Mesenchymal stem cell (in vitro differentiated cells and primary cell): ENCODE measurements around the gene ILRUN.
A peak's percentile ranks its signal among the peaks of the same experiment; 100 is the strongest.

Experiments
- DNase-seq: peaks from one replicate; pipeline ENCODE4 v3.0.0-alpha.2; 2013
- H2AFZ ChIP-seq: one replicate; pipeline ENCODE4 v1.6.1; 2013; ENCODE audit warnings: low read depth, mild to moderate bottlenecking, control low read depth, inconsistent platforms, low read length, moderate library complexity
- H2AK5ac ChIP-seq: 2 replicates; pipeline ENCODE4 v1.6.1; 2013; ENCODE audit warnings: low read length, moderate library complexity, mild to moderate bottlenecking, inconsistent platforms; ENCODE audit not compliant: severe bottlenecking
- H2BK120ac ChIP-seq: one replicate; pipeline ENCODE4 v1.6.1; 2013; ENCODE audit warnings: low read depth, mild to moderate bottlenecking, inconsistent platforms, low read length, moderate library complexity
- H2BK12ac ChIP-seq, 2 experiments: one replicate each; pipeline ENCODE4 v1.6.1; 2013; ENCODE audit warnings: inconsistent platforms in 2 of 2, low read length in 2 of 2, mild to moderate bottlenecking in 2 of 2, moderate library complexity in 2 of 2, control low read depth in 1 of 2
- H2BK15ac ChIP-seq: one replicate; pipeline ENCODE4 v1.6.1; 2013; ENCODE audit warnings: mild to moderate bottlenecking, low read depth, inconsistent platforms; ENCODE audit not compliant: poor library complexity, severe bottlenecking
- H2BK5ac ChIP-seq: 2 replicates; pipeline ENCODE4 v1.6.1; 2013; ENCODE audit warnings: low read depth, mild to moderate bottlenecking, low read length, control low read depth, inconsistent platforms; ENCODE audit not compliant: poor library complexity, severe bottlenecking
- H3K14ac ChIP-seq, 2 experiments: one replicate each; pipeline ENCODE4 v1.6.1; 2013; ENCODE audit warnings: inconsistent platforms in 2 of 2, low read length in 2 of 2, control low read depth in 1 of 2, mild to moderate bottlenecking in 1 of 2, moderate library complexity in 1 of 2
- H3K18ac ChIP-seq, 2 experiments: one replicate each; pipeline ENCODE4 v1.6.1; 2013; ENCODE audit warnings: inconsistent platforms in 2 of 2, low read length in 2 of 2, control low read depth in 1 of 2, low read depth in 1 of 2, mild to moderate bottlenecking in 1 of 2
- H3K23ac ChIP-seq, 2 experiments: one replicate each; pipeline ENCODE4 v1.6.1; 2013; ENCODE audit warnings: inconsistent platforms in 2 of 2, low read length in 2 of 2, mild to moderate bottlenecking in 2 of 2, moderate library complexity in 2 of 2, control low read depth in 1 of 2
- H3K27ac ChIP-seq: 2 replicates; pipeline ENCODE4 v1.5.1; 2013; ENCODE audit warnings: mild to moderate bottlenecking, moderate library complexity, low read length, control low read depth, inconsistent platforms; ENCODE audit not compliant: poor library complexity, severe bottlenecking
- H3K27me3 ChIP-seq, 2 experiments: 2 replicates each; pipeline versions ENCODE4 v1.6.1 to v1.7.0; 2013; ENCODE audit warnings: low read length in 2 of 2, mild to moderate bottlenecking in 2 of 2, moderate library complexity in 2 of 2, control low read depth in 1 of 2, inconsistent platforms in 1 of 2; ENCODE audit not compliant: control insufficient read depth in 1 of 2, insufficient read depth in 1 of 2
- H3K36me3 ChIP-seq, 2 experiments: 2 replicates each; pipeline versions ENCODE4 v1.6.1 to v1.7.0; 2013; ENCODE audit warnings: low read length in 2 of 2, control low read depth in 1 of 2, inconsistent platforms in 1 of 2, low read depth in 1 of 2, mild to moderate bottlenecking in 1 of 2; ENCODE audit not compliant: insufficient read depth in 2 of 2, control insufficient read depth in 1 of 2
- H3K4ac ChIP-seq, 2 experiments: one replicate each; pipeline ENCODE4 v1.6.1; 2013; ENCODE audit warnings: inconsistent platforms in 2 of 2, low read length in 2 of 2, mild to moderate bottlenecking in 2 of 2, moderate library complexity in 2 of 2, control low read depth in 1 of 2, low read depth in 1 of 2
- H3K4me1 ChIP-seq: 2 replicates; pipeline ENCODE4 v1.6.1; 2013; ENCODE audit warnings: low read depth, low read length, control low read depth; ENCODE audit not compliant: control insufficient read depth, insufficient read depth
- H3K4me2 ChIP-seq: 2 replicates; pipeline ENCODE4 v1.6.1; 2013; ENCODE audit warnings: low read length, mild to moderate bottlenecking, inconsistent platforms; ENCODE audit not compliant: poor library complexity, severe bottlenecking
- H3K4me3 ChIP-seq, 2 experiments: 2 replicates each; pipeline versions ENCODE4 v1.5.1 to v1.7.0; 2013; ENCODE audit warnings: low read length in 2 of 2, mild to moderate bottlenecking in 2 of 2, control low read depth in 1 of 2, low read depth in 1 of 2; ENCODE audit not compliant: insufficient read depth in 1 of 2
- H3K79me1 ChIP-seq: replicated peaks from 2 replicates; pipeline ENCODE4 v1.6.1; 2013; ENCODE audit warnings: mild to moderate bottlenecking, control low read depth, low read length, inconsistent platforms; ENCODE audit not compliant: poor library complexity, severe bottlenecking
- H3K9ac ChIP-seq: 2 replicates; pipeline ENCODE4 v1.7.0; 2013; ENCODE audit warnings: mild to moderate bottlenecking, low read length, moderate library complexity
- H3K9me3 ChIP-seq: 2 replicates; pipeline ENCODE4 v1.7.0; 2013; ENCODE audit warnings: mild to moderate bottlenecking, low read length; ENCODE audit not compliant: control insufficient read depth
- H4K8ac ChIP-seq: one replicate; pipeline ENCODE4 v1.6.1; 2013; ENCODE audit warnings: inconsistent platforms, mild to moderate bottlenecking, low read length, moderate library complexity
- H4K91ac ChIP-seq: one replicate; pipeline ENCODE4 v1.6.1; 2013; ENCODE audit warnings: mild to moderate bottlenecking, low read length, inconsistent platforms
- WGBS: methylation state at CpG from one replicate; pipeline ENCODE4 v1.1.7; 2013; ENCODE audit warnings: mixed read lengths; 5-methylcytosine and 5-hydroxymethylcytosine counted together

Gene ILRUN

DNA sequence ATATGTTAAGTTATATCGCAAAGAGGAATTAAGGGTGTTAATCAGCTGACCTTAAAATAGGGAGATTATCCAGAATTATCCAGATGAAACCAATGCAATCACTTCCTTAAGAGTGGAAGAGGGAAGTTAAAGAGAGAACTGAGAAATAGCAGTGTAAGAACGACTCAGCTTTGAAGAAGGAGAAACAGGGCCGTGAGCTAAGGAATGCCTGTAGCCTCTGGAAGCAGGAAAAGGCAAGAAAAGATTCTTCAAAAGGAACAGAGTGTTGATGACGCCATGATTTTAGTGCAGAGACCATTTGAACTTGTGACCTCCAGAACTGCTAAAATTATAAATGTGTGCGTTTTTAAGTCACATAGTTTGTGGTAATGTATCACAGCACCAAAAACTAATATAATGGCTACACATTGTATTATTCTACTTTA is 32.7 kb downstream of the ILRUN start:
- Histone ChIP-seq H2BK15ac (no peak overlapping the region), H2BK120ac (no peak overlapping the region), H3K14ac (no peak overlapping the region), H4K8ac (no peak overlapping the region), H3K4me1 (peaks cover 6% of the 10 kb centered on the region), H3K4ac (peak overlapping the region in 1 of 2 experiments; percentile 86), H3K36me3 (no peaks in the 10 kb centered on the region), H3K23ac (no peak overlapping the region), H2BK5ac (peak overlapping the region; percentile 61), H3K9me3 (no peaks in the 10 kb centered on the region), H3K4me3 (no peak overlapping the region), H3K79me1 (peaks cover 19% of the 10 kb centered on the region), H2AFZ (no peak overlapping the region), H2AK5ac (no peak overlapping the region), H3K27ac (peak overlapping the region; percentile 28), H2BK12ac (peak overlapping the region in 1 of 2 experiments; percentile 54), H3K27me3 (no peaks in the 10 kb centered on the region), H4K91ac (no peak overlapping the region), H3K18ac (peak overlapping the region in 1 of 2 experiments; percentile 40), H3K4me2 (no peak overlapping the region), H3K9ac (no peak overlapping the region)
- peak; percentile 54 for DNase-seq
- 30% methylated on average over 3 of the region's 5 CpGs for WGBS

DNA sequence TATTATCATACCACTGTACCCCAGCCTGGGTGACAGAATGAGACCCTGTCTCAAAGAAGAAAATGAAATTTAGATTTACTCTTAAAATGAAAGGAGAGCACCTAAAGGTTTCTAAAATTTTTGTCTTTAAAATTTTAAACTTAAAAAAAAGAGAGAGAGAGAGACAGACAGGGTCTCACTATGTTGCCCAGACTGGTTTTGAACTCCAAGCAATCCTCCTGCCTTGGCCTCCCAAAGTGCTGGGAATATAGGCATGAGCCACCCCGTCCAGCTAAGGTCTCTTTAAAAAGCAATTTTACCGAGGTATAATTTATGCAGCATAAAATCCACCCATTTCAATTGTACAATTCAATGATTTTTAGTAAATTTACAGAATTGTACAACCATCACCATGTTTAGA is 33.2 kb downstream of the ILRUN start:
- no peak overlapping the region for H4K8ac ChIP-seq
- no peak overlapping the region for H3K27ac ChIP-seq
- H3K79me1 ChIP-seq = peaks cover 17% of the 10 kb centered on the region
- H3K4me1 ChIP-seq = peaks cover 6% of the 10 kb centered on the region
- no peak overlapping the region for H2BK15ac ChIP-seq
- peak overlapping the region in 1 of 2 experiments; percentile 38 for H2BK12ac ChIP-seq
- WGBS = 92% methylated on average over 2 of the region's 2 CpGs
- no peak overlapping the region for H2AFZ ChIP-seq
- H3K36me3 ChIP-seq = no peaks in the 10 kb centered on the region
- no peak overlapping the region for H3K14ac ChIP-seq
- H3K4ac ChIP-seq = no peak overlapping the region
- H3K4me3 ChIP-seq = no peak overlapping the region
- H3K9ac ChIP-seq = no peak overlapping the region
- no peaks in the 10 kb centered on the region for H3K27me3 ChIP-seq
- H2AK5ac ChIP-seq = no peak overlapping the region
- no peak for DNase-seq
- H3K18ac ChIP-seq = peak overlapping the region in 1 of 2 experiments; percentile 48
- no peak overlapping the region for H2BK5ac ChIP-seq
- no peak overlapping the region for H3K4me2 ChIP-seq
- H4K91ac ChIP-seq = no peak overlapping the region
- no peak overlapping the region for H3K23ac ChIP-seq
- no peak overlapping the region for H2BK120ac ChIP-seq
- no peaks in the 10 kb centered on the region for H3K9me3 ChIP-seq

DNA sequence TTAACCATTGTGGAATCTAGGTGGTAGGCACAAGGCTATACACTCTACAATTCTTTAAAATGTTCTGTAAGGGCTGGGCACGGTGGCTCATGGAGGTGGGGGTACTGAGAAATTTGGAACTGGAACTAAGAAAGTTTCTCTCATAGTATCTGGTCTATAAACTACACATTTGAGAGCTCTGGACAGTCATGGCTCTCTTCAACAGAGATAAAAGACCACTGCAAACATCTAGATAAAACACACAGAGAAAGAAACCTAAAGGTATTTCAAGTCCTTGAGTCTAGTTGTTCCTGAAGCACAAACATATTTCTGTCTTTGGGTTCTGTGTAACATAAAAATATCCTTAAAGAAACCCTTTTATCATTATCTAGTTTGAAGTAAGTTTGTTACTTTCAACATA is 35.2 kb downstream of the ILRUN start:
- no peak overlapping the region for H3K14ac ChIP-seq
- H3K4ac ChIP-seq = no peak overlapping the region
- H3K9ac ChIP-seq = no peak overlapping the region
- H2BK15ac ChIP-seq = no peak overlapping the region
- no peak overlapping the region for H4K8ac ChIP-seq
- H2BK5ac ChIP-seq = no peak overlapping the region
- no peaks in the 10 kb centered on the region for H3K9me3 ChIP-seq
- no peaks in the 10 kb centered on the region for H3K36me3 ChIP-seq
- WGBS = no CpG with 5 or more reads among the region's 1 CpG
- no peak overlapping the region for H4K91ac ChIP-seq
- H2AK5ac ChIP-seq = no peak overlapping the region
- no peak overlapping the region for H3K18ac ChIP-seq
- H3K27me3 ChIP-seq = no peaks in the 10 kb centered on the region
- no peak overlapping the region for H3K23ac ChIP-seq
- peaks cover 17% of the 10 kb centered on the region for H3K79me1 ChIP-seq
- H3K4me2 ChIP-seq = no peak overlapping the region
- no peak overlapping the region for H2BK120ac ChIP-seq
- no peak overlapping the region for H3K4me3 ChIP-seq
- H2AFZ ChIP-seq = no peak overlapping the region
- no peak overlapping the region for H3K27ac ChIP-seq
- no peak for DNase-seq
- H2BK12ac ChIP-seq = no peak overlapping the region
- peaks cover 9% of the 10 kb centered on the region for H3K4me1 ChIP-seq

DNA sequence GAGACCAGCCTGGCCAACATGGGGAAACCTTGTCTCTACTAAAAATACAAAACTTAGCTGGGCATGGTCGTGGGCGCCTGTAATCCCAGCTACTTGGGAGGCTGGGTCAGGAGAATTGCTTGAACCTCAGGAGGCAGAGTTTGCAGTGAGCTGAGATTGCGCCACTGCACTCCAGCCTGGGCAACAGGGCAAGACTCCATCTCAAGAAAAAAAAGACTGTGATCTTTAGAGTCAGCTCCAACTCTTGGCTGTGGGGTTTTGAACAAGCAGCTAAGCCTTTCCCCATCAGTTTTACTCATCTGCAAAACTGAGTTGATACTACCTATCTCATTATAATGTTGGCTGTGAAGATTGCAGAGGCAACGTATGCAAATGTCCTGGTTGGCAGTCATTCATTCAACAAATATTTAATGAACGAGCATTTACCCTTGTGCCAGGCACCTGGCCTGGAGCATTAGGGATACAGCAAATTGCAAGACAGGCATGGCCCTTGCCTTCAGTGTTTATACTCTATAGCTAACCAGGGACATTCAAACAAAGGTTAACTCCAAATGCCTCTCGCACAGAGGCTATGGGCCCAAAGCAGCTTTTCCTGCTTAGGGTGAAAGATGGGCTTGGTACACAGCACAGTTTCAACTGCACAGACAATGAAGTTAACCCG is 37.8 kb downstream of the ILRUN start:
- DNase-seq = no peak
- Histone ChIP-seq H2BK12ac (peak overlapping the region in 1 of 2 experiments; percentile 6), H4K91ac (no peak overlapping the region), H3K4me2 (no peak overlapping the region), H2BK120ac (no peak overlapping the region), H2BK15ac (no peak overlapping the region), H2AFZ (no peak overlapping the region), H3K9ac (no peak overlapping the region), H3K27me3 (no peaks in the 10 kb centered on the region), H3K4me3 (no peak overlapping the region), H3K9me3 (no peaks in the 10 kb centered on the region), H3K23ac (no peak overlapping the region), H3K79me1 (peaks cover 9% of the 10 kb centered on the region), H2AK5ac (peak overlapping the region; percentile 23), H3K4ac (peak overlapping the region in 1 of 2 experiments; percentile 26), H3K14ac (no peak overlapping the region), H3K27ac (no peak overlapping the region), H4K8ac (peak overlapping the region; percentile 45), H3K36me3 (peaks cover under 1 to 7% of the 10 kb centered on the region in 2 experiments), H3K4me1 (peaks cover 3% of the 10 kb centered on the region), H3K18ac (peak overlapping the region in 1 of 2 experiments; percentile 21), H2BK5ac (no peak overlapping the region)
- 98% methylated on average over 7 of the region's 7 CpGs for WGBS
